ENCODE measurements around the gene NOLC1.

GRCh38 chr10:102154466-102155116, 2.4 kb downstream of the NOLC1 start:
- TF ChIP-seq POLR2A (IDR thresholded peaks at IDR 0.05) (no peak), CTCF (IDR thresholded peaks at IDR 0.05) (no peak)
